Kidney tubule cell (primary cell): ENCODE measurements around the gene OR52E5.

Experiments
- DNase-seq: peaks from one replicate; pipeline ENCODE4 v3.0.0-alpha.2; 2018; ENCODE audit warnings: low spot score

Gene OR52E5

GRCh38 chr11:5933116-5933515 is 40.1 kb downstream of the OR52E5 start:
- no peak for DNase-seq

- no peak for DNase-seq
Measured at GRCh38 chr11:5937868-5938602, 45.0 kb downstream of the OR52E5 start.

- DNase-seq: no peak
Measured at GRCh38 chr11:5938603-5938965, 45.6 kb downstream of the OR52E5 start.

- DNase-seq: no peak
Measured at GRCh38 chr11:5940748-5941147, 47.7 kb downstream of the OR52E5 start.

- no peak for DNase-seq
Measured at GRCh38 chr11:5941951-5942350, 48.9 kb downstream of the OR52E5 start, which contains the start of gene OR56A3. Gene OR56A3, plus strand, starts transcription at chr11:5942251. Its CDS starts 5,096 bp downstream, at chr11:5947347.
